ENCODE results near the gene PLS3.

- TF ChIP-seq CTCF (IDR thresholded peaks at IDR 0.05) (no peak), POLR2A (IDR thresholded peaks at IDR 0.05) (no peak)
Observed at GRCh38 chrX:115521741-115522140, 39.2 kb upstream of the PLS3 start.
